GM10266 (cell line): ENCODE measurements around the gene RYR3.

Experiments
- DNase-seq: peaks from one replicate; pipeline ENCODE4 v3.0.0; 2012; ENCODE audit errors: extremely low spot score
- TF ChIP-seq, protein P1 (sequence below): IDR thresholded peaks from 2 replicates; pipeline ENCODE4 v1.5.1; 2012; ENCODE audit warnings: mild to moderate bottlenecking, low read depth; ENCODE audit not compliant: control insufficient read depth, insufficient read depth; ENCODE audit errors: missing control alignments

Gene RYR3

GRCh38 chr15:33700695-33701303 lies 390.0 kb downstream of the RYR3 start:
- TF ChIP-seq, protein P1, sequence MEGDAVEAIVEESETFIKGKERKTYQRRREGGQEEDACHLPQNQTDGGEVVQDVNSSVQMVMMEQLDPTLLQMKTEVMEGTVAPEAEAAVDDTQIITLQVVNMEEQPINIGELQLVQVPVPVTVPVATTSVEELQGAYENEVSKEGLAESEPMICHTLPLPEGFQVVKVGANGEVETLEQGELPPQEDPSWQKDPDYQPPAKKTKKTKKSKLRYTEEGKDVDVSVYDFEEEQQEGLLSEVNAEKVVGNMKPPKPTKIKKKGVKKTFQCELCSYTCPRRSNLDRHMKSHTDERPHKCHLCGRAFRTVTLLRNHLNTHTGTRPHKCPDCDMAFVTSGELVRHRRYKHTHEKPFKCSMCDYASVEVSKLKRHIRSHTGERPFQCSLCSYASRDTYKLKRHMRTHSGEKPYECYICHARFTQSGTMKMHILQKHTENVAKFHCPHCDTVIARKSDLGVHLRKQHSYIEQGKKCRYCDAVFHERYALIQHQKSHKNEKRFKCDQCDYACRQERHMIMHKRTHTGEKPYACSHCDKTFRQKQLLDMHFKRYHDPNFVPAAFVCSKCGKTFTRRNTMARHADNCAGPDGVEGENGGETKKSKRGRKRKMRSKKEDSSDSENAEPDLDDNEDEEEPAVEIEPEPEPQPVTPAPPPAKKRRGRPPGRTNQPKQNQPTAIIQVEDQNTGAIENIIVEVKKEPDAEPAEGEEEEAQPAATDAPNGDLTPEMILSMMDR, result peak; percentile 89
- DNase-seq, result peak; percentile 49

DNA sequence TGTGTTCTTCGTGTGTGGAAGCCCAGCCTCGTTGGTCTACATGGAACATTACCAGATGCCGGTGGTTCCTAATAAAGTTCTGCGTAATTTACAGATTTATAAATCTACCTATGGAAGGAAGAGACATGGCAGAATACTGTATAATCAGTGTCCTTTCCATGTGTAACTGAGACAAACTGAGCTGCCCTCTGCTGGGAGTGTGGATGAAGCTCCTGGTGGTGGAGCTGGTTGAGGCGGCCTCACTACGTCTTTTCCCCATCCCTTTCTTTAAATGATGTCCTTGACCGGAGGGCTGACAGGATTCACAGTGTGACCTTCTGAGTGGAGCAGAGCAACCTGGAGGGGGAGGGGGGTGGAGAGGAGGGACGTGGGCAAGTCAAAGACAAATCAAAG lies 390.5 kb downstream of the RYR3 start:
- DNase-seq, result no peak
- TF ChIP-seq, protein P1, result no peak

DNA sequence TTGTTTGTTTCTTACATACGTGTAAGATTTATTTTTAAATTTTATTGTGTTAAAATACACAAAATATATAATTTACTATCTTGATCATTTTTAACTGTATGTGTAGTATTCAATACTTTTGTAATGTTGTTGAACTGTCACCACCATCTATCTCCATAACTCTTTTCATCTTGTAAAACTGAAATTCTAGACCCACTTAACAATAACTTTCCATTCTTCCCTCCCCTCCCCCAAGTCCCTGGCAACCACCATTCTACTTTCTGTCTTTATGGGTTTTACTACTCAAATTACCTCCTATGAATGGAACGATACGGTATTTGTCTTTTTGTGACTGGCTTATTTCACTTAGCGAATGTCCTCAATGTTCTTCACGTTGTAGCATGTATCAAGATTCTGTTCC lies 395.4 kb downstream of the RYR3 start:
- TF ChIP-seq, protein P1, result no peak
- no peak for DNase-seq

- no peak for DNase-seq
- TF ChIP-seq, protein P1, result no peak
These were observed 400.0 kb downstream of the RYR3 start for GRCh38 chr15:33710748-33711147.

DNA sequence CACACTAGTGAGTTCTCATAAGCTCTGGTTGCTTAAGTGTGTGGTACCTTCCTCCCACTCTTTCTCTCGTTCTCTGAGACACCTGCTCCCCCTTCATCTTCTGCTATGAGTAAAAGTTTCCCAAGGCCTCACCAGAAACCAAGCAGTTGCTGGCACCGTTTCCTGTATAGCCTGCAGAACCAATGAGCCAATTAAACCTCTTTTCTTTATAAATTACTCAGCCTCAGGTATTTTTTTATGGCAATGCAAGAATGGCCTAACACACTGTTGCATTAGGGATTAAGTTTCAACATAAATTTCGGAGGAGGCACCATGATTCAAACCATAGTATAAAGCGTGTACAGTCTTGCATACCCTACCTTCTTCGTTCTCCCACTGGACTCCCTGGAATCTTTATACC lies 405.3 kb downstream of the RYR3 start:
- TF ChIP-seq, protein P1, result no peak
- no peak for DNase-seq

DNA sequence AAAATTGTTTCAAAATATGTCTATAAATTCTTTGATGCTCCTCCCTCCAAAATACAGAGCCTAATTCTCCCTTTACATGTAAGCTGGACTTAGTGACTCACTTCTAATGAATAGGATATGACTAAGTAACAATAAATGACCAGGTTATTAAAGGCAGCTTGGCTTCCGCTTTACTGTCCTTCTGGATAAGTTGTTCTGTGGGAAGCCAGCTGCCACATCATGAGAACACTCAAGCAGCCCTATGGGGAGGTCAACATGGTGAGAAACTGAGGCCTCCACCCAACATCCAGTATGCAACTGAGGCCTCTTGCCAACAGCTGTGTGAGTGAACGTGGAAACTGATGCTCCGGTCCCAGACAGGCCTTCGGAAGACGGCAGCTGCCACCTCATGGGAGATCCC lies 410.2 kb downstream of the RYR3 start:
- TF ChIP-seq, protein P1, result no peak
- DNase-seq, result no peak

- TF ChIP-seq, protein P1, result no peak
- DNase-seq, result no peak
These were observed 411.4 kb downstream of the RYR3 start for GRCh38 chr15:33722005-33722672.
